Measurements from ENCODE around the gene ANKRA2. TPM values are rescaled to one million over a fixed set of nuclear protein-coding genes. Genes with fewer than 3 reads are reported as not detected.
A peak's percentile ranks its signal among the peaks of the same experiment; 100 is the strongest.

ANKRA2 gene
- total RNA-seq, 1 donor from 2014 or later: 45.4 TPM

- no peak overlapping the region for H3K4me3 ChIP-seq
- intact Hi-C loops (cut with DNase I): no loop called here
- no peaks in the 10 kb centered on the region for H3K27me3 ChIP-seq
- no peaks in the 10 kb centered on the region for H3K9me3 ChIP-seq
- DNase-seq (ENCODE audit: extremely low spot score in 2 of 2): no peak
- no peaks in the 10 kb centered on the region for H3K4me1 ChIP-seq
- no peaks in the 10 kb centered on the region for H3K36me3 ChIP-seq
- no peak for TF ChIP-seq CTCF (IDR thresholded peaks at IDR 0.05)
- TF ChIP-seq POLR2AphosphoS5 (IDR thresholded peaks at IDR 0.05; ENCODE audit: insufficient read depth in 1 of 2, low read depth in 1 of 2): no peak
- no peak for TF ChIP-seq POLR2A (IDR thresholded peaks at IDR 0.05)
- H3K27ac ChIP-seq: no peak overlapping the region
Observed at GRCh38 chr5:73605223-73606087, 40.0 kb upstream of the ANKRA2 start.

DNA sequence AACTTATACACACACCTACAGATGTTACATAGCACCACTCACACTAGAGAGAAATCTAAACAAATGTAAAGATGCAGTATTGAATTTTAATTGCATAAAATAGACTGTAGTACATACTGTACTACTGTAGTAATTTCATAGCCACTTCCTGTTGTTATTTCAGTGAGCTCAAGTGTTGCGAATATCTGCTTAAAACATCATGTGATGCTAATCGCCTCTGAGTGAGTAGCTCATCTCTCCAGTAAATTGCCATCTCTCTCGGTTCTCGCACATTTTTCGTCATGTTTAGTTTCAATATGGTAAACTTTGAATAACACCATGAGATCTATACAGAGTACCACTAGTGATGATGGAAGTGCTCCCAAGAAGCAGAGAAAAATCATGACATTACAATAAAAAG lies 38.6 kb upstream of the ANKRA2 start:
- H3K4me1 ChIP-seq: no peaks in the 10 kb centered on the region
- no peaks in the 10 kb centered on the region for H3K9me3 ChIP-seq
- DNase-seq (ENCODE audit: extremely low spot score in 2 of 2): no peak
- no peaks in the 10 kb centered on the region for H3K27me3 ChIP-seq
- no peak overlapping the region for H3K27ac ChIP-seq
- intact Hi-C loops (cut with DNase I): no loop called here
- no peaks in the 10 kb centered on the region for H3K36me3 ChIP-seq
- H3K4me3 ChIP-seq: no peak overlapping the region
- TF ChIP-seq POLR2AphosphoS5 (IDR thresholded peaks at IDR 0.05; ENCODE audit: insufficient read depth in 1 of 2, low read depth in 1 of 2) (no peak), POLR2A (IDR thresholded peaks at IDR 0.05) (no peak), CTCF (IDR thresholded peaks at IDR 0.05) (no peak)

GRCh38 chr5:73599380-73599779 lies 33.9 kb upstream of the ANKRA2 start:
- Histone ChIP-seq H3K9me3 (no peaks in the 10 kb centered on the region), H3K4me1 (no peaks in the 10 kb centered on the region), H3K4me3 (no peak overlapping the region), H3K27me3 (no peaks in the 10 kb centered on the region), H3K36me3 (no peaks in the 10 kb centered on the region), H3K27ac (no peak overlapping the region)
- DNase-seq (ENCODE audit: extremely low spot score in 2 of 2): no peak
- no peak for TF ChIP-seq POLR2A (IDR thresholded peaks at IDR 0.05)
- no peak for TF ChIP-seq CTCF (IDR thresholded peaks at IDR 0.05)
- no peak for TF ChIP-seq POLR2AphosphoS5 (IDR thresholded peaks at IDR 0.05; ENCODE audit: insufficient read depth in 1 of 2, low read depth in 1 of 2)
- intact Hi-C loops (cut with DNase I): no loop called here

DNA sequence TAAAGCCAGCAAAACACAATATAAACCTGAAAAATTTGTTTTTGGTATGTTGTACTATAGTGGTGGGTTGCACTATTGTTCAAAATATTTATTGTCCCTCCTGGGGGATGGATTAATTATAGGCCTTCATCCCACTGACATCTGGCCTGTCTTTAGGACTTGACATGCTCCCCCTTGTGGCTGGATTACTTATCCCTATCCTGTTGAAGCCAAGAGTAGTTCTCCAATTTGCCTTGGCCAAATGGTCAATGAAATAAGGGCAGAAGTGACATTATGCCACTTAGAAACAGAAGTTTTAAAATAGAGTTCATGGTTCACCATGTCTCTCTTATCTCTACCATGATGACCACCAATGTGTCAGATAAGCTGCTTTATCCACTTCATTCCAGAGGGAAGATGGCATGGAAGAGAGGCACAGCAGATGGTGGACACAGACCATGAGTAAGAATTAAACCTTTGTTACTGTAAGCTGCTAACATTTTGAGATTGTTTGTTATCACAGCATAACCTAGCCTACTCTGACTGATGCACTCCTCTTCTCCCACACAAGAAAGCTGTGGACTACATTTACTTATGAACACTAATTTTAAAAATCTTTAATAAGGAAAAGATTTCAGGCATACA lies 31.4 kb upstream of the ANKRA2 start:
- Histone ChIP-seq H3K9me3 (no peaks in the 10 kb centered on the region), H3K36me3 (no peaks in the 10 kb centered on the region), H3K4me1 (no peaks in the 10 kb centered on the region), H3K27ac (no peak overlapping the region), H3K27me3 (no peaks in the 10 kb centered on the region), H3K4me3 (no peak overlapping the region)
- DNase-seq (ENCODE audit: extremely low spot score in 2 of 2): no peak
- peak in 1 of 3 experiments; percentile 14 for TF ChIP-seq CTCF (IDR thresholded peaks at IDR 0.05)
- no peak for TF ChIP-seq POLR2AphosphoS5 (IDR thresholded peaks at IDR 0.05; ENCODE audit: insufficient read depth in 1 of 2, low read depth in 1 of 2)
- TF ChIP-seq POLR2A (IDR thresholded peaks at IDR 0.05): no peak
- intact Hi-C loops (cut with DNase I): no loop called here

GRCh38 chr5:73592551-73592950 lies 27.1 kb upstream of the ANKRA2 start:
- intact Hi-C loops (cut with DNase I): no loop called here
- DNase-seq (ENCODE audit: extremely low spot score in 2 of 2): no peak
- TF ChIP-seq POLR2AphosphoS5 (IDR thresholded peaks at IDR 0.05; ENCODE audit: insufficient read depth in 1 of 2, low read depth in 1 of 2): no peak
- TF ChIP-seq CTCF (IDR thresholded peaks at IDR 0.05): no peak
- no peak for TF ChIP-seq POLR2A (IDR thresholded peaks at IDR 0.05)
- H3K4me3 ChIP-seq: no peak overlapping the region
- no peaks in the 10 kb centered on the region for H3K9me3 ChIP-seq
- no peaks in the 10 kb centered on the region for H3K36me3 ChIP-seq
- H3K27me3 ChIP-seq: no peaks in the 10 kb centered on the region
- H3K27ac ChIP-seq: no peak overlapping the region
- H3K4me1 ChIP-seq: no peaks in the 10 kb centered on the region

Data from vagina (tissue), 2 donors.